ENCODE measurements around the gene FAM241A.
"Not testable (repeated sequence)": the region's sequence is repeated elsewhere in the genome, so short reads cannot be mapped to it uniquely, and the experiment has no call there.

Gene FAM241A

DNA sequence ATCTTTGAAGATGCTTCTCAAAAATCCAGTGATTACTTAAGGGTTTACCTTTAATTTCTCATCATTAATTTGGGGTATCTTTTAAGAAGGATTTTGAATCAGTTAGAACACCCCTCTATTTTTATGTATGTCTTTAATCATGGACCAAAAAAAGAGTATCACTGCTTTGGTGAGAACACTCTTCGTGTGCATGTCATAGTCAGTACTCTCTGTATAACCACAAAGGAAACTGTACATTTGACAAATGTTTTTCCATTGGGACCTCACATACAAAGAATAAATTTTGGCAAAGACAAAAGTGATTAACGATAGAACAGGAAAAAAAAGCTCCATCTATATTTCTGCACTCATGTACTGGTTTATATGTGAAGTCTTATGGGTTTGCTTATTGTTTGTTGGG, 31.3 kb downstream of the FAM241A start:
- H3K27ac ChIP-seq, result no peak overlapping the region
- POLR2A ChIA-PET (ENCODE audit: low non-redundant PET), result no interaction called here
- TF ChIP-seq, protein P1, sequence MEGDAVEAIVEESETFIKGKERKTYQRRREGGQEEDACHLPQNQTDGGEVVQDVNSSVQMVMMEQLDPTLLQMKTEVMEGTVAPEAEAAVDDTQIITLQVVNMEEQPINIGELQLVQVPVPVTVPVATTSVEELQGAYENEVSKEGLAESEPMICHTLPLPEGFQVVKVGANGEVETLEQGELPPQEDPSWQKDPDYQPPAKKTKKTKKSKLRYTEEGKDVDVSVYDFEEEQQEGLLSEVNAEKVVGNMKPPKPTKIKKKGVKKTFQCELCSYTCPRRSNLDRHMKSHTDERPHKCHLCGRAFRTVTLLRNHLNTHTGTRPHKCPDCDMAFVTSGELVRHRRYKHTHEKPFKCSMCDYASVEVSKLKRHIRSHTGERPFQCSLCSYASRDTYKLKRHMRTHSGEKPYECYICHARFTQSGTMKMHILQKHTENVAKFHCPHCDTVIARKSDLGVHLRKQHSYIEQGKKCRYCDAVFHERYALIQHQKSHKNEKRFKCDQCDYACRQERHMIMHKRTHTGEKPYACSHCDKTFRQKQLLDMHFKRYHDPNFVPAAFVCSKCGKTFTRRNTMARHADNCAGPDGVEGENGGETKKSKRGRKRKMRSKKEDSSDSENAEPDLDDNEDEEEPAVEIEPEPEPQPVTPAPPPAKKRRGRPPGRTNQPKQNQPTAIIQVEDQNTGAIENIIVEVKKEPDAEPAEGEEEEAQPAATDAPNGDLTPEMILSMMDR (conservative IDR thresholded peaks at IDR 0.05; ENCODE audit: low read depth), result no peak
- CTCF ChIA-PET, result no interaction called here
- no peak for DNase-seq (ENCODE audit: low spot score)

DNA sequence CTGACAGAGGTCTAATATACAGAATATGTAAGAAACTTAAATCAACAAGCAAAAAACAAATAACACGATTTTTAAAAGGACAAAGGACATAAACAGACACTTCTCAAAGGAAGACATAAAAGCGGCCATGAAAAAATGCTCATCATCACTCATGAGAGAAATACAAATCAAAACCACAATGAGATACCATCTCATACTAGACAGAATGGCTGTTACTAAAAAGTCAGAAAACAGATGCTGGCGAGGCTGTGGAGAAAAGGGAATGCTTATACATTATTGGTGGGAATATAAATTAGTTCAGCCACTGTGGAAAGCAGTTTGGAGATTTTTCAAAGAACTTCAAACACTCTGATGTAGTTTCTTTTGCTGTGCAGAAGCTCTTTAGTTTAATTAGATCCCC, 33.5 kb downstream of the FAM241A start:
- POLR2A ChIA-PET (ENCODE audit: low non-redundant PET); H3K27ac ChIP-seq; CTCF ChIA-PET; DNase-seq (ENCODE audit: low spot score): not testable (repeated sequence)

DNA sequence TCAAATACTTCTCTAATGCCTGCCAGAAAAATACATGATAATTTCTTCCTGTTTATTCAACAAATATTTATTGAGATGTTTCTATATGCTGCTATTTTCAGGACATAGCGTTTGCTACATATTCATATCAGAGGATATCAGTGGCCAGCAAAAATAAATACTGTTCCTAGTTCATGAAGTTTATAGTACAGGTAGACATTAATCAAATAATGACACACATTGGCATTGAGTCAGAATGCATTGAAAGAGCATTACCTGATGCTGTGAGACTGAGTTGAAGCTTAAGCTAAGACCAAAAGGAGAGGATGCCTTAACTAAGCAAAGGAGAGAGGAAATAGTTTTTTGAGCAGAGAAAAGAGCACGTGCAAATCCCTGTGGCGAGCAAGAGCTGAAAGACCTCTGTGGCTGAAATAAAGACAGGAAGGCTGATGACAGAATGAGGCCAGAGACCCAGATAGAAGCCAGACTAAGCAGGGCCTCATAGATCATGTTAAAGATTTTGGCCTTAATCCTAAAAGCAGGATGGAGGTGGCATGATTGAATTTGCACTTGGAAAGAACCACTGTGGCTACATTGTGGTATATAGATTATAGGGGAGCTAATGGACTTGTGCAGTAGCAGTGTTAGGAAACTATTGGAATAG, 36.2 kb downstream of the FAM241A start:
- POLR2A ChIA-PET (ENCODE audit: low non-redundant PET), result no interaction called here

DNA sequence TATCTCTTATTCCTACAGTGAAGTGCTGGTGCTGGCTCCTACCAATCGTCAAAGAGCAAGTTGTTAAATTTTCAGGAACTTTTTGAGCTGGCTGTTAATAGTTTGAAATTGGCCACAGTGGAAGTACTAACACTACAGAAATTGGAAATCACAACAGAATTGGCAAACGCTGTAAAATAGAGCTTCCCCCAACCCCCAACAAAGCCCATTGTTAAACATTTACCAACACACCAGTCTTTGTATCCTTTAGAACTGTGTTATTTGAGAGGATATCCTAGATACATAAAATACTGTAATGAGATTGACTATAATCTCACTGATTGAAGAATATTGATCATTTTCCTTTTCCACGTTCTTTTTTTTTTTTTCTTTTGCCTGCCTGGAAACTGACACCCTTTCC, 37.4 kb downstream of the FAM241A start:
- no peak for DNase-seq (ENCODE audit: low spot score)
- TF ChIP-seq, protein P1 (conservative IDR thresholded peaks at IDR 0.05; ENCODE audit: low read depth), result no peak
- POLR2A ChIA-PET (ENCODE audit: low non-redundant PET), result no interaction called here
- no peak overlapping the region for H3K27ac ChIP-seq
- CTCF ChIA-PET, result interaction anchor here (0.6 kb wide), 2 partner anchors 10 to 42 kb away, joined by 3 read pairs; no protein-coding TSS in a partner anchor

More for the DNA sequence above, 36.2 kb downstream of the FAM241A start:
- CTCF ChIA-PET, result interaction anchor here (1.2 kb wide), 1 partner anchor 8 kb away, joined by 4 read pairs; no protein-coding TSS in a partner anchor
- no peak for DNase-seq (ENCODE audit: low spot score)
- no peak overlapping the region for H3K27ac ChIP-seq
- TF ChIP-seq, protein P1 (conservative IDR thresholded peaks at IDR 0.05; ENCODE audit: low read depth), result no peak

DNA sequence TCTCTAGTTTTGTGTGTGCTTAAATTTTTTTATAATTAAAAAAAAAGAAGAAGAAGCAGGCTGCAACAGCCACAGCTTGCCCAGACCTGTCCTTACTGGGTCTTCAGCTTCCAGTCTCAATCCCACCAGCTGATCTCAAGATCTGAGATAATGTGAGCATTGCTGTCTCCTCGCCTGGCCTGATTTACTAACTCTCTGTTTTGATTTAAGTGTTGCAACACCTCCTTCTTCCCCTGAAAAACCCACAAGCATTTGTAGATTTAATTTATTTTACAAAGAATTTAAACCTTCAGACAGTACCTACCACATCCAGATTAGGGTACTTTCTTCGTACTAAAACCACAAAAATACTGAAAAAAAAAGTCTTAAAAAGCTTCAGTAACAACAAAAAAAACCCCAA, 38.0 kb downstream of the FAM241A start:
- no peak overlapping the region for H3K27ac ChIP-seq
- no peak for DNase-seq (ENCODE audit: low spot score)
- TF ChIP-seq, protein P1 (conservative IDR thresholded peaks at IDR 0.05; ENCODE audit: low read depth), result no peak
- POLR2A ChIA-PET (ENCODE audit: low non-redundant PET), result no interaction called here
- CTCF ChIA-PET, result interaction anchor here (0.6 kb wide), 1 partner anchor 10 kb away, joined by 3 read pairs; no protein-coding TSS in a partner anchor

DNA sequence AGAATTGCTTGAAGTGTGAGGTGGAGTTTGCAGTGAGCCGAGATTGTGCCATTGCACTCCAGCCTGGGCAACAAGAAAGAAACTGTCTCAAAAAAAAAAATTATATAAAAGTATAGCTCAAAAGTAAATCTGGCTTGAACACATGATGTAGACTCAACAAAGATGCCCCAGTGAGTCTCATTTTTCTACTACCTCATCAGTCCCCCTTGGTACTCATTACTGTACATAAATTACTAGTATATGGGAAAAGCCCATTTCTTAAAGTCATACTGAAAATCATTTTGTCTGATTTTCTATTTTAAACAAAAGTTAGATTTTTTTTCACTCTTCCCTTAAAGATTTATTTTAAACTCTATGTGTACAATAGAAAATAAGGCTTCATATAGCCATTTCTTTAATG, 39.2 kb downstream of the FAM241A start:
- ChIA-PET POLR2A (ENCODE audit: low non-redundant PET) (no interaction called here), CTCF (no interaction called here)
- no peak for DNase-seq (ENCODE audit: low spot score)
- no peak overlapping the region for H3K27ac ChIP-seq
- TF ChIP-seq, protein P1 (conservative IDR thresholded peaks at IDR 0.05; ENCODE audit: low read depth), result no peak

DNA sequence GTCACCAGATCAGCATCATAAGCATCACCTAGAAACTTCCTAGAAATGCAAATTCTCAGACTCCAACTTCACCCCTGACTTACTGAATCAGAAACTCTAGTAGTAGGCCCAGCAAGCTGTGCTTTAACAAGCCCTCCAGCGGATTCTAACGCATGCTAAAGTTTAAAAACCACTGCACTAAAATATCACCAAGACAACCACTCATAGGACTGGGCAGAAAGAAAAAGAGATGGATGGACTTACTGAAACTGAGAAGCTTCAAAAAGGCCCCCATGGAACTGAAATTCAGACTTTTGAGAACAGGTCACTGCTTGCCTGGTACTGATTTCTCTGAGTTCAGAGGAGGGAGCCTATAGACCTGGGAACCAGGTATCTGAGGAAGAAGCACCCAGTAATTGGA, 40.1 kb downstream of the FAM241A start:
- TF ChIP-seq, protein P1 (conservative IDR thresholded peaks at IDR 0.05; ENCODE audit: low read depth), result no peak
- CTCF ChIA-PET, result no interaction called here
- POLR2A ChIA-PET (ENCODE audit: low non-redundant PET), result interaction anchor here (0.6 kb wide), 1 partner anchor 72 kb away, joined by 3 read pairs; no protein-coding TSS in a partner anchor
- DNase-seq (ENCODE audit: low spot score), result no peak
- no peak overlapping the region for H3K27ac ChIP-seq
